ENCODE measurements around the gene ADCK1.
A peak's percentile ranks its signal among the peaks of the same experiment; 100 is the strongest.

Gene ADCK1

GRCh38 chr14:77970646-77971045 lies 170.7 kb downstream of the ADCK1 start:
- DNase-seq = no peak
- in situ Hi-C loops (cut with MboI; ENCODE audit: low pct_unique_long_range_greater_than_20kb, low sequenced_read_pairs) = no loop called here

GRCh38 chr14:77973246-77973645 lies 173.3 kb downstream of the ADCK1 start:
- no peak for DNase-seq
- in situ Hi-C loops (cut with MboI; ENCODE audit: low pct_unique_long_range_greater_than_20kb, low sequenced_read_pairs) = no loop called here

GRCh38 chr14:77976591-77976990 lies 176.7 kb downstream of the ADCK1 start:
- DNase-seq = no peak
- in situ Hi-C loops (cut with MboI; ENCODE audit: low pct_unique_long_range_greater_than_20kb, low sequenced_read_pairs) = no loop called here

- in situ Hi-C loops (cut with MboI; ENCODE audit: low pct_unique_long_range_greater_than_20kb, low sequenced_read_pairs) = no loop called here
- DNase-seq = no peak
Observed at GRCh38 chr14:77979171-77979570, 179.3 kb downstream of the ADCK1 start.

GRCh38 chr14:77979666-77980351 lies 179.9 kb downstream of the ADCK1 start:
- DNase-seq = peak; percentile 55

GRCh38 chr14:77980475-77981321 lies 180.8 kb downstream of the ADCK1 start:
- no peak for DNase-seq
- in situ Hi-C loops (cut with MboI; ENCODE audit: low pct_unique_long_range_greater_than_20kb, low sequenced_read_pairs) = no loop called here

More at GRCh38 chr14:77979666-77980351, 179.9 kb downstream of the ADCK1 start:
- in situ Hi-C loops (cut with MboI; ENCODE audit: low pct_unique_long_range_greater_than_20kb, low sequenced_read_pairs) = no loop called here
